ENCODE measurements around the gene ITSN2.

Gene ITSN2

DNA sequence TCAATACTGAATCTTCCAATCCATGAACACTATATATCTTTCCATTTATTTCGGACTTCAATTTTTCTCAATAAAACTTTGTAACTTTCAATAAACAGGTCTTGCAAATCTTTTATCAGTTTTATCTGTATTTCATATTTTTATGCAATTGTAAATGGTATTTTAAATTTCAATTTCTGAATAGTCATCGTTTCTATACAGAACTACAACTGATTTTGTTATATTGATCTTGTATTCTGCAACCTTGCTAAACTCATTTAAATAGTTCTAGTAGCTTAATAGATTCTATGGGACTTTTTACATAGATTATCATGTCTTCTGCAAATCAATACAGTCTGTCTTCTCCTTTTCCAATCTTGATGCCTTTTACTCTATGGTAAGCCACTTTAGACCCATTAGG, 95.1 kb downstream of the ITSN2 start:
- TF ChIP-seq PAX5 (IDR thresholded peaks at IDR 0.05; ENCODE audit: insufficient read depth, low read length, severe bottlenecking) (no peak), SPI1 (IDR thresholded peaks at IDR 0.05; ENCODE audit: low read depth, low read length) (no peak), POLR2AphosphoS5 (IDR thresholded peaks at IDR 0.05; ENCODE audit: low read depth, low read length) (no peak), POU2F2 (IDR thresholded peaks at IDR 0.05; ENCODE audit: low read depth, low read length) (no peak), POLR2A (IDR thresholded peaks at IDR 0.05; ENCODE audit: low read depth, low read length) (no peak), TAF1 (IDR thresholded peaks at IDR 0.05; ENCODE audit: low read depth, low read length) (no peak)
- FAIRE-seq (no peak), DNase-seq (ENCODE audit: insufficient read length, low spot score) (no peak)

DNA sequence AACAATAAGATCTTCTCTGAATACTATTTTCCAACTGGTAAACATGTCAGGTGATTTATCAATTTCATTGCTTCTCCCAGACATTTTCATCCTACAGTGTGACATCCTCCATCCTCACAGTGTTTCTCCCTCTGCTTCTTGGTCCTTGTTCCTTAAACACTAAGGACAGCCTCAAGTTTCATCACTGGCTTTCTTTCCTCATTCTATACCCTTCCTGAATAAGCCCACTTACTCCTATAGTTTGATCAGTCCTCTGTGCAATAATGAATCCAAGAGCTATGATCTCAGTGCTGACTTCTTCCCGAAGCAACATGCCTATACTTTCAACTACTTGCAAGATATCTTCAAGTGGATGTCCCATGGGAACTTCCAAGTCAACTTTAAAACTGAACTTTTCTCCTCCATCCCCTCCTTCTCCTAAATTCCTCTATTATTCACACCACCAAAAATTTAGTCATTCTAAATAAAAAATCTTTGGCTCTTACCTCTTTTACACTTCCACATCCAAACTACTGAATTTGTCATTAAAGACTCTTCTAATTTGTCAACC, 97.8 kb downstream of the ITSN2 start:
- DNase-seq (ENCODE audit: insufficient read length, low spot score) (no peak), FAIRE-seq (no peak)
- no peak for TF ChIP-seq PAX5 (IDR thresholded peaks at IDR 0.05; ENCODE audit: insufficient read depth, low read length, severe bottlenecking)
- no peak for TF ChIP-seq POU2F2 (IDR thresholded peaks at IDR 0.05; ENCODE audit: low read depth, low read length)
- TF ChIP-seq TAF1 (IDR thresholded peaks at IDR 0.05; ENCODE audit: low read depth, low read length) = no peak
- TF ChIP-seq SPI1 (IDR thresholded peaks at IDR 0.05; ENCODE audit: low read depth, low read length) = no peak
- no peak for TF ChIP-seq POLR2A (IDR thresholded peaks at IDR 0.05; ENCODE audit: low read depth, low read length)
- no peak for TF ChIP-seq POLR2AphosphoS5 (IDR thresholded peaks at IDR 0.05; ENCODE audit: low read depth, low read length)

DNA sequence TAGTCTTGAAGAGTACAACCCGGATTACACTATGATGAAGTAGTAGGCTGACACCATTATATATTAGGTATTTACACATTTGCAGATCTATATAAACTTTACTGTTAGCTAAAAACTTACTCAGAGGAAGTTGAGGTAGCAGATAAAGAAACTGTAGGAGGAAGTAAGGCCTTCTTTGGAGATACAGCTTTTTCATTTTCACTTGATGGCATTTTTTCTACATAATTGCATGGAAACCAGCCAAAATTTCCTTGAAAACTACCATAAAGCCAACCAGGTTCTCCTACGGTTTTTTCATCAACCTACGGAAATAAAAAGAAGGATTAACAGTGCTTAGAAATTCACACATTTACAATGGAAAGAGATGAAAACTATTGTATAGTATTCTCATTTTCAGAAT, 98.9 kb downstream of the ITSN2 start:
- FAIRE-seq (no peak), DNase-seq (ENCODE audit: insufficient read length, low spot score) (no peak)
- TF ChIP-seq POU2F2 (IDR thresholded peaks at IDR 0.05; ENCODE audit: low read depth, low read length) = no peak
- no peak for TF ChIP-seq PAX5 (IDR thresholded peaks at IDR 0.05; ENCODE audit: insufficient read depth, low read length, severe bottlenecking)
- TF ChIP-seq SPI1 (IDR thresholded peaks at IDR 0.05; ENCODE audit: low read depth, low read length) = no peak
- TF ChIP-seq POLR2AphosphoS5 (IDR thresholded peaks at IDR 0.05; ENCODE audit: low read depth, low read length) = no peak

GRCh38 chr2:24259316-24259715, 101.0 kb downstream of the ITSN2 start:
- FAIRE-seq = no peak
- TF ChIP-seq POLR2A (IDR thresholded peaks at IDR 0.05; ENCODE audit: low read depth, low read length) (no peak), TAF1 (IDR thresholded peaks at IDR 0.05; ENCODE audit: low read depth, low read length) (no peak), SPI1 (IDR thresholded peaks at IDR 0.05; ENCODE audit: low read depth, low read length) (no peak), POU2F2 (IDR thresholded peaks at IDR 0.05; ENCODE audit: low read depth, low read length) (no peak), POLR2AphosphoS5 (IDR thresholded peaks at IDR 0.05; ENCODE audit: low read depth, low read length) (no peak)
- DNase-seq (ENCODE audit: insufficient read length, low spot score) = no peak

DNA sequence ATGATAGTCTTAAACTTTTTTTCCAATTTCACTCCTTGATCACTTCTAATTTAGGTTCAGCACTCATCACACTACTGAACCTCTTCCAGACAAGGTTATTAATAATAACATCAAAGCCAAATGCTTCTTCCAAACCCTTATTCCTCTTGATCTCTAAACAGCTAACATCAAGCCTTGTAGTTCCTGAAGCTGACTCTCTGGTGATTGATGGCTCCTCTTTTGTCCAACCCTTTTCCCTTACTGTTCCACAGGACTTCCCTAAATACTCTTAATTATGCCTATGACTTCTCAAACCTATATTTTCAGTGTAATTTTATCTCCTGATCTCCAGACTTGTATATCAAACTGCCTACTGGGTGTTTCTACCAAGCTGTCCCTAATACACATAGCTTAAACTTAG, 101.6 kb downstream of the ITSN2 start:
- FAIRE-seq (no peak), DNase-seq (ENCODE audit: insufficient read length, low spot score) (no peak)
- TF ChIP-seq SPI1 (IDR thresholded peaks at IDR 0.05; ENCODE audit: low read depth, low read length) (no peak), POLR2A (IDR thresholded peaks at IDR 0.05; ENCODE audit: low read depth, low read length) (no peak), POU2F2 (IDR thresholded peaks at IDR 0.05; ENCODE audit: low read depth, low read length) (no peak), PAX5 (IDR thresholded peaks at IDR 0.05; ENCODE audit: insufficient read depth, low read length, severe bottlenecking) (no peak), TAF1 (IDR thresholded peaks at IDR 0.05; ENCODE audit: low read depth, low read length) (no peak), POLR2AphosphoS5 (IDR thresholded peaks at IDR 0.05; ENCODE audit: low read depth, low read length) (no peak)

GRCh38 chr2:24253303-24253919, 106.9 kb downstream of the ITSN2 start:
- DNase-seq (ENCODE audit: insufficient read length, low spot score) = no peak
- peak; percentile 43 for FAIRE-seq
- TF ChIP-seq PAX5 (IDR thresholded peaks at IDR 0.05; ENCODE audit: insufficient read depth, low read length, severe bottlenecking) (no peak), SPI1 (IDR thresholded peaks at IDR 0.05; ENCODE audit: low read depth, low read length) (no peak), POLR2A (IDR thresholded peaks at IDR 0.05; ENCODE audit: low read depth, low read length) (no peak)

GRCh38 chr2:24247592-24247991, 112.7 kb downstream of the ITSN2 start:
- TF ChIP-seq POLR2AphosphoS5 (IDR thresholded peaks at IDR 0.05; ENCODE audit: low read depth, low read length) = no peak
- TF ChIP-seq PAX5 (IDR thresholded peaks at IDR 0.05; ENCODE audit: insufficient read depth, low read length, severe bottlenecking) = no peak
- TF ChIP-seq POU2F2 (IDR thresholded peaks at IDR 0.05; ENCODE audit: low read depth, low read length) = no peak
- TF ChIP-seq TAF1 (IDR thresholded peaks at IDR 0.05; ENCODE audit: low read depth, low read length) = no peak
- TF ChIP-seq POLR2A (IDR thresholded peaks at IDR 0.05; ENCODE audit: low read depth, low read length) = no peak
- TF ChIP-seq SPI1 (IDR thresholded peaks at IDR 0.05; ENCODE audit: low read depth, low read length) = no peak
- DNase-seq (ENCODE audit: insufficient read length, low spot score) (no peak), FAIRE-seq (no peak)

- FAIRE-seq (no peak), DNase-seq (ENCODE audit: insufficient read length, low spot score) (no peak)
- TF ChIP-seq POLR2A (IDR thresholded peaks at IDR 0.05; ENCODE audit: low read depth, low read length) (no peak), POU2F2 (IDR thresholded peaks at IDR 0.05; ENCODE audit: low read depth, low read length) (no peak), POLR2AphosphoS5 (IDR thresholded peaks at IDR 0.05; ENCODE audit: low read depth, low read length) (no peak), TAF1 (IDR thresholded peaks at IDR 0.05; ENCODE audit: low read depth, low read length) (no peak), SPI1 (IDR thresholded peaks at IDR 0.05; ENCODE audit: low read depth, low read length) (no peak), PAX5 (IDR thresholded peaks at IDR 0.05; ENCODE audit: insufficient read depth, low read length, severe bottlenecking) (no peak)
These were observed 113.2 kb downstream of the ITSN2 start for GRCh38 chr2:24247164-24247563.

- TF ChIP-seq POU2F2 (IDR thresholded peaks at IDR 0.05; ENCODE audit: low read depth, low read length) (no peak), SPI1 (IDR thresholded peaks at IDR 0.05; ENCODE audit: low read depth, low read length) (no peak), POLR2A (IDR thresholded peaks at IDR 0.05; ENCODE audit: low read depth, low read length) (no peak), PAX5 (IDR thresholded peaks at IDR 0.05; ENCODE audit: insufficient read depth, low read length, severe bottlenecking) (no peak), TAF1 (IDR thresholded peaks at IDR 0.05; ENCODE audit: low read depth, low read length) (no peak)
- no peak for FAIRE-seq
- no peak for DNase-seq (ENCODE audit: insufficient read length, low spot score)
These were observed 114.2 kb downstream of the ITSN2 start for GRCh38 chr2:24245986-24246776.
